HG03064 (cell line): Measurements from ENCODE around the gene ASPG.

Experiments
- ATAC-seq: cut with Tn5 transposase; IDR thresholded peaks from one replicate; pipeline ENCODE4 v1.9.1; 2021; ENCODE audit warnings: low read depth; ENCODE audit not compliant: unreplicated experiment

Gene ASPG

GRCh38 chr14:104104076-104104901 is 18.8 kb downstream of the ASPG start:
- ATAC-seq = no peak

GRCh38 chr14:104105071-104105821 is 19.7 kb downstream of the ASPG start:
- ATAC-seq = no peak

DNA sequence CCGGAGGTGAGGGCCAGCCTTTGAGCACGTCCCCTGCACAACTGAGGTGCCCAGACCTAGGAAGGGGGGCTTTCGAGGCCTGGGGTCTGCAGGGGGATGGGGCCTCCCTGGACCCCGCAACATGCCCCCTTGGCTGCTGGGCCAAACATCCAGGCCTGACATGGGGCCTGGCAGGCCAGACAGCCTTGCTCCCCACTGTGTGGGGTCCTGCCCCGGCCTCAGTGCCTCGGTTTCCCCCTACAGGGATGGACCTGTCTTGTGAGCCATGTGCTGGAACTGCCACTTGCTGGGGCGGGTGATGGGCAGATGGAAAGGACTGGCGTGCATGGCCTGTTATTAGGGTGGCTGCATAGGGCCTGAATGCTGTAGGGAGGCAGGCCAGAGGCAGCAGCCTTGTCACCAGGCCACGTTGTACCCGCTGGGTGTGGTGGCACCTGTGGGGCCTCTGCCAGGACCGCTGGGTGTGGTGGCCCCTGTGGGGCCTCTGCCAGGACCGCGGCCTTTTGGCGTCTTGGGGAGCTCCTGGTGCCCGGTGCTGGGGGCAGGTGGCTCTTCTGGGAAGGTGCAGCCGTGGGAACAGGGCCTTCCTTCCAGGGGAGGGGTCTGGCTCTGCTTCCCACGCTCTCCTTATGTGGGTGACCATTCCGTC is 20.4 kb downstream of the ASPG start:
- ATAC-seq = no peak

DNA sequence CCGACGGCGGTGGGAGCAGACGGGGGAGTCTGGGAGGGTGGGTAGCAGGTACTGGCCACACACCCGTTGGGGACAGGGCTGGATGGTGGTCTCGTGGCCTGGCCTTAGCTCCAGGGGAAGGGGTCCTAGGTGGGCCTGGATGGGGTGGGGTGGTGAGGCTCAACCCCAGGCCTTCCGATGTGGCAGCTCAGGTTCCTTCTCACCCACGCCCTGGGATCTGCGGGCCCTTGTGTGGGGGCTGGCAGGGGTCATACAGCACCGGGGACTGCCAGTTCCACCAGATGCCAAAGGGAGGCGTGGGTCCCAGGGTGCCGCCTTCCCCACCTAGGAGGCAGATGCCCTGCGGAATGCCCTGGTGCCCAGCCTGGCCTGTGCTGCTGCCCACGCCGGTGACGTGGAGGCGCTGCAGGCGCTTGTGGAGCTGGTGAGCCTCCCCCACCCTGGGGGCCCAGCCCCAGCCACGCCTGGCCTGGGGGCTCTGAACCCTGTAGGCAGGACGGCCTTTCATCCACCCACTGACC is 21.0 kb downstream of the ASPG start:
- no peak for ATAC-seq

GRCh38 chr14:104107101-104107581 is 21.6 kb downstream of the ASPG start:
- ATAC-seq = no peak

DNA sequence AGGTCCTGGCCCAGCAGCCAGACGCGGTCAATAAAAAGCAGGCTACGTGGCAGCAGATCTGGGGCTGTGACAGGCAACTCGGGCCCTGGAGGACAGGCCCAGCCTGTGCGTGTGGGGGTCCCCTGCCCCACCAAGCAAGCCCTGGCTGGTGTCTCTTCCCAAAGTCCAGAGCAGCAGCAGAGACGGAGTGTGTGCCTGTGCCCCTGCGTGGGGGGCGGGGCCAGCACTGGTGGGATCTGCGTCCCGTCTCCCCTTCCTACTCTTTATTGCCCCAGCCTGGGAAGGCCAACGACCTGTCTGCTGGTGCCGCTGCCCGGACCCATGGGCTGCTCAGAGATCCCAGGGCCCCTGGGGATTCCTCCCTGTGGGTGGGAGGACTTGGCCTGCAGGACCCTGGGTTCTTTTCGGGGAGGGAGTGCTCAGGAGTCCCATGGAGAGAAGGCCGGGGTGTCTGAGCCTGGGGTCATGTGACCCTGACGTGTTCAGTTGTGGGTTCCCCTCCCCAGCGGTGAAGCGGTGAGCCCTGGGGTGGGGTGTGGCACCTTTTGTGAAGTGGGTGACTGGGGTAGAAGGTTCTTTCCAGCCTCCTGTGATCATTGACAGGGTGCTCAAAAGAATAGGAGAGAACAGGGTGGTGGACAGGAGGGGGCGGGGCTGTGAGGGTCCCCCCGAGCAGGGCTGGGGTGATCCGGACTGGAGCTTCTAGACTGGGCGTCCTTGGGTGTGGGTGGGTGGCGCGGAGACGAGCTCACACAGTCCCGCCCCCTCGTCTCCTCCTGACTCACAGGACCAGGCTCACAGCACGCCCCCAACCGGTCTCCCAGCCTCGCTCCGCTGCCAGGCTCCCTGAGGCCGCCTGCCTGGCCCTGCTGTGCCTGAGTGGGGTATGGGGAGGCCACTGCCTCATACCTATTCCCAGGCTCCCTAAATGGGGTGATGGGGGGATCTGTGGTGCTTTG is 22.4 kb downstream of the ASPG start:
- ATAC-seq = no peak

DNA sequence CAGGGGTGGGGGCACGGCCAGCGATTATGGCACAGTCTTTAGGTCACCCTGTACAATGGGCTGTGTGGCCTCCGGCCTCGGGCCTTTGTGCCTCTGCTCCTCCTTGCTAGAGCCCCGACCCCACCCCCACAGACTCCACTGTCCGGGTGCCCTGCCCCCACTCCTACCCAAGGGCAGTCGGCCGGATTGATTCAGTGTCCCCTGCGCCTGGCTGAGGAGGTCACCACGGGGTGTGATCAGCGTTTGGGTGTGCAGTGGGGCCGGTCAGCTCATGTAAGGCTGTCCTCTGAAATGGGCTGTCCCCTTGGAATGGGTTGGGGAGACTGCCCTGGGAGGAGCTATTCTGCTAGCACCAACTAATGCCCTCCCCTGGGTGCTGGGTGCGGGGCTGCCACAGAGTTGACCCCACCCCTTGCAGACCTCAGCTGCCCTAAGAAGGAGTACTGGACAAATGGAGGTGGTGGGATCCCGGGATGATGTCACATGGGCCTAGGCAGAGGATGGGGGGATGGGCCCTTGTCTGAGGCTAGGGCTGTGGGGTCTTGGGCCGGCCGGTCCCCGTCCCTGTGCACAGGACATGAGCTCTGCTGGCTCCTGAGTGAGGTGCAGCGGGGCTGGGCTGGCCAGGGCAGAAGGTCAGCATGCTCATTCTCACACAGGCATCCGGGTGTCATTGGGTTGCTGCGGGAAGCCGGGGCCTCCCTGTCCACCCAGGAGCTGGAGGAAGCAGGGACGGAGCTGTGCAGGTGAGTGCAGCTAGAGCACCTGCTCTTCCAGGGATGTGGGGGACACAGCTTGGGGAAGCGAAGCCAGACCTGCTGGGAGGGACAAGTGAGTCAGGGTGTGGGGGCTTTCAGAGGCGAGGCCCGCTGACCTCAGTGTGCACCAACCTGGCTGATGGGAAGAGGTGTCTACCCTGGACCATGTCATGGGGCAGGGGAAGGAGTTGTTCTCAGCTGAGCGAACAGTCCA is 23.4 kb downstream of the ASPG start:
- no peak for ATAC-seq

GRCh38 chr14:104109731-104110361 is 24.3 kb downstream of the ASPG start:
- ATAC-seq = no peak

DNA sequence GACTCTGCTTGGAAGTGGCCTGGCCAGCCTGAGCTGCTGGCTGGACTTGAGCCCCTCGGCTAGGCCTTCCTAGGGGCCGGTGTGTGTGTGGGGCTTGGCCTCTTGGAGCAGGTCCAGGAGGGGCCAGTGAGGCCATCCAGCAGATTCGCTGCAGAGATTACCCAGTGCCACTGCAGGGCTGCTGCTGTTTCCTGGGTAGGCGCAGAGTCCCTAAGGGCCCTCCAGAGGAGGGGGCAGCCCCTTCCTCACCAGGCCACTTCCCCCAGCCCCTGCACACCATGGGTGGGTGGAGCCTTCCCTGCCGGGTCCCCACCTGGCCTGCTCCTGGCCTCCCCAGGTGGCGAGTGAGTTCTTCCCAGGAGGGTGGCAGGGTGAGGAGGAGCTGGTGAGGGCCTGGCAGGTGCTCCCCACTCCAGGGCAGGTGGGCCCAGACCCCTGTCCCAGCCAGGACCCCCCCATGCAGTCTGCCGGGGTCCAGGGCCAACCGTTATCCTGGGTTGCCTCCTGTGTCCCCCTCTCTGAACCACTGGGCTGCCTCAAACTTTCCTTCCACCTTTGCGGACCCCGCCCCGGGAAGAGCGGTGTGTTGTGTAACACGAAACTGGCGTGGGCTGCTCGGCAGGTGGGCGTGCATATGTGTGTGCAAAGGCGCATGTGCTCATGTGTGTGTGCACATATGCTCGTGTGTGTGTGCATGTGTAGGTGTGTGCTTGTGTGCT is 25.1 kb downstream of the ASPG start:
- ATAC-seq = no peak

- no peak for ATAC-seq
These were observed 26.0 kb downstream of the ASPG start for GRCh38 chr14:104111301-104112112.

DNA sequence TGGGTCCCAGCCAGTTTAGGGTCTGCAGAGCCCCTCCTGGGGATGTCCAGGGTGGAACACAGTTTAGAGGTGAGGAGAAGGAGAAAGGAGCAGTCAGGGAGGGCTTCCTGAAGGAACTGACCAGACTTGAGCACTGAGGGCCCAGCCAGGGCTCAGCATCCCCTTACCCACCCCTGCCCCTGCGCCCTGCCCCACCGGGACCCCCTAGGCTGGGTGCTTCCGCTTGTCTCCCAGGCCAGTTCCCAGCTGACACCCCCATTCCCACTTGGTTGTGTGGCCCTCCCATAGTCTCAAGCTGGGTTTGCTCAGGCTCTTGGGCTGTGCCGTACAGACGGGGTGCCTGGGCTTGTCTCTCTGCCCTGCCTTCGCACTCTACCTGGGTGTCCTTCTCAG is 26.6 kb downstream of the ASPG start:
- ATAC-seq = no peak

DNA sequence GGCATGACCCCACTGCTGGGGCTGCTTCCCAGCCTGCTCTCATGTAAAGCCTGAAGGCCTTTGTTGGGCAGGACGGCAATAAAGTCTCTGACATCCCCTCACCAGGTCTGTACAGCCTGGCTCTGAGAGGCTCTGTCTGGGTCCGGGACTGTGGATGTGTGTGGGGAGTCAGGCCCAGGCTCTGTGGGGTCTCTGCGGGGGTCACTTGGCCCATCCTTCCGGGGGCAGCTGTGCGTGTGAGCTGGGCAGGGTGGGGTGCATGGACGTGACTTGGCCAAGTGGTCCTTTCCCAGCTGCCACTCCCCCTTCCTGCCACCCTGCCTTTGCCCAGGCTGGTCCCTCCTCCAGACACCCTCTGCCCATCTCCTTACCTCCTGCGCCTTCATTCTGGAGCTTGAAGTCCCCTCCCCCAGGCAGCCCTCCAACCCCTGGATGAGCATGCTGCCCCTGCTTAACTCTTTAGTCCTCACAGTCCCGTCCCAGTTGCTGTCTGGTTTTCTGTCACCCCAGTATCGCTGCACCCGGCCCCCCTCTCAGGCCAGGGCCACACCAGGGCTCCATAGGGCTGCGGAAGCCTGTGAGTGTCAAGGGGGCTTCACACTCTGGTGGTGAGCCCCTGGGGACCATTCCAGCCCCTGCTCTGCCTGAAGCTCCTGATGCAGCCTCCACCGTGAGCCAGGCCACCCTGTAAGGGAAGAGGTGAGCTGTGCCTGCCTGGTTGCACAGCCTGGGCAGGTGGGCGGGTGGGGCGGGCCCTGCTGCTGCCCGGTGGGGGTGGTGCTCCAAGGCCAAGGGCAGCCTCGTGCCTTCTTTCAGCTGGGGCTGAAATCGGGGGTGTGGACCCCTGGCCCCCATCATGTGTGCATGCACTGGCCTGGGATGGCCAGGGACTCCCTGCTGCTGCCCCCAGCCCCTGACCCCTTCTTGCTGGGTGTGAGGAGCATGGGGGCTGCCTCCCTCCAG is 27.4 kb downstream of the ASPG start:
- ATAC-seq = no peak

DNA sequence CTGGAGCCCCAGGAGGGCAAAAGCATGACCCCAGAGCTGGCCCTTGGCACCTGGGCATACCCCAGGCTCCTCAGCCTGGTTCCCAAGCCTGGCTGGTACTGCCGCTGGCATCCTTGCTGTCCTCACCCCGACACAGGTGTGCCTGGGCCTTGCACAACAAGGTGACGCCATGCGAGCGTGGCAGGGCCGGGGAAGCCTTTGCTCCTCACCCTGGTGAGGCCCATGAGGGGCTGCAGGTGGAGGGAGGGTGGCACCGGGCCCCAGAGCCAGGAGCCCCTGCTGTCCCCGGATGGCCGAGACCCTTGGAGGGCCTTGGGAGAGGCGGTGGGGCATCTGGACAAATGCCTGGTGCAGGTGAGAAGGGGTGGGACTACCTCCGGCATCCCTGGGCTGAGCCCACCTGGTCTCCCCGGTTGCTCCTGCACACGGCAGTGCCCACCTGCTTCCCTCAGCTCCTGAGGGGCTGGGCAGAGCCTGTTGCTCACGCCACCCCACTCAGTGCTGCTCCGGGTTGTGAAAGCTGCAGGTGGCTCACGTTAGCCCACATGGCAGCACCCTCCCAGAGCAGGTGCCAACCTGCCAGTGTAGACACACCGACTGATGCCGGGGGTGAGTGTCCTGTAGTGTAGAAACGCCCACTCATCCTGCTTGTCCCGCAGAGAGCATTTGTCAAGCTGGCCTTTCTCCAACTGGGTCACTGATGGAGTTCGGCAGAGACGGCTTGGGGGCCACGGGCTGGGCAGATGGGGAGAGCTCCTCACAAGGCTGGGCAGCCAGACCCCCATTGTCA is 28.3 kb downstream of the ASPG start:
- no peak for ATAC-seq

DNA sequence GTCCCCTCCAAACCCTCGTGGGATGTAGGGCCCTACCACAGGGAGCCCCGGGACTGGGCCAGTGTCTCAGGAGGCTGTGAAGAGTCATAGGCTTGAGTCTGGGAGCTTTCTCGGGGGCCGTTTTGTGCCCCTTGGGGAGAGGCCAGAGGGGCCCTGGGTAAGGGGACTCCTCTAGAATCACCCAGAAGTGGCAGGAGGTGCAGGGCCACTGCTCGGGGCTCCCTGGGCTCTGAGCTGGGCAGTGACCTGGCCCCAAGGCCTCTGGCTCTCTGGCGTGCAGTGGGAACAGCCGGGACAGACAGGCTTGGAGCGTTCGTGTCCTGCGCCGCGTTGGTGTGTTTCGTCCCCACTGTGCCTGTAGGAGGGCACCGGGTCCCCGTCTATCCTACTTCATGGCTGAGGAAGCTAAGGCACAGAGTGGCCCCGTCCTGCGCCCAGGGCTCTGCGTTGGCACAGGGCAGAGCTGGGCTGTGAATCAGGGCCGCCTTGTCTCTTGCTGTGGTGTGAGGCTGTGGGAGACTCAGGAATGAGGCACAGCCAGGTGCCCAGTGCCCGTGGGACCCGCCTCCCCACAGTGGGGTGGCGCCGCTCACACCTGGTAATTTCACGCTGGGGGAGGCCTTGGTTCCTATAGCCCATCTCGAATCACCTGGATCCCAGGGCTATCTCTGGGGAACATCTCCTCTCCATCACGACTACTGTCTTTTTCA is 29.1 kb downstream of the ASPG start:
- ATAC-seq = no peak
